Lower leg skin (tissue), 4 donors: ENCODE data around the gene CRELD1. TPM values are rescaled to one million over a fixed set of nuclear protein-coding genes. Genes with fewer than 3 reads are reported as not detected.
"Not testable (repeated sequence)": the region's sequence is repeated elsewhere in the genome, so short reads cannot be mapped to it uniquely, and the experiment has no call there.

Experiments used
- DNase-seq, 2 donors: peaks; one replicate each; pipeline ENCODE4 v3.0.0-alpha.2; 2019; ENCODE audit warnings: low spot score in 2 of 2
- H3K4me3 ChIP-seq: fragments of 200-600 bp; sonication (generic); 2 replicates; pipeline ENCODE4 v1.5.1; 2017; ENCODE audit warnings: mild to moderate bottlenecking, low read depth; ENCODE audit not compliant: poor library complexity, severe bottlenecking
- POLR2A ChIP-seq, 2 donors: fragments of 450-650 bp; IDR thresholded peaks; one replicate each; pipeline ENCODE4 v1.6.1; 2016 to 2017; ENCODE audit warnings: antibody characterized with exemption in 2 of 2, mild to moderate bottlenecking in 1 of 2, moderate library complexity in 1 of 2
- WGBS, 2 donors: methylation state at CpG; one replicate each; pipeline ENCODE4 v1.1.5; 2018; 5-methylcytosine and 5-hydroxymethylcytosine counted together
- intact Hi-C: fragments of 100-400 bp; cut with DNase I; formaldehyde crosslinking; loops from one replicate; pipeline ENCODE4 v1.15.0; 2023; ENCODE audit warnings: low total_unique reads
- total RNA-seq, 4 donors: library from RNA; depleted of rRNA; stranded (reverse); fragments of >200 nt; gene quantifications; one replicate each; pipeline ENCODE4 v1.1.0, GENCODE V29; 2016
- TF ChIP-seq, protein P1 (sequence below), 3 donors: fragments of 450-650 bp; IDR thresholded peaks; one replicate each; pipeline ENCODE4 v1.5.1; 2016; ENCODE audit warnings: antibody characterized with exemption in 3 of 3, mild to moderate bottlenecking in 3 of 3, moderate library complexity in 2 of 3

The CRELD1 gene
- total RNA-seq, 4 donors from 2014 or later = 16.1 to 58.8 (median 28.3) TPM

DNA sequence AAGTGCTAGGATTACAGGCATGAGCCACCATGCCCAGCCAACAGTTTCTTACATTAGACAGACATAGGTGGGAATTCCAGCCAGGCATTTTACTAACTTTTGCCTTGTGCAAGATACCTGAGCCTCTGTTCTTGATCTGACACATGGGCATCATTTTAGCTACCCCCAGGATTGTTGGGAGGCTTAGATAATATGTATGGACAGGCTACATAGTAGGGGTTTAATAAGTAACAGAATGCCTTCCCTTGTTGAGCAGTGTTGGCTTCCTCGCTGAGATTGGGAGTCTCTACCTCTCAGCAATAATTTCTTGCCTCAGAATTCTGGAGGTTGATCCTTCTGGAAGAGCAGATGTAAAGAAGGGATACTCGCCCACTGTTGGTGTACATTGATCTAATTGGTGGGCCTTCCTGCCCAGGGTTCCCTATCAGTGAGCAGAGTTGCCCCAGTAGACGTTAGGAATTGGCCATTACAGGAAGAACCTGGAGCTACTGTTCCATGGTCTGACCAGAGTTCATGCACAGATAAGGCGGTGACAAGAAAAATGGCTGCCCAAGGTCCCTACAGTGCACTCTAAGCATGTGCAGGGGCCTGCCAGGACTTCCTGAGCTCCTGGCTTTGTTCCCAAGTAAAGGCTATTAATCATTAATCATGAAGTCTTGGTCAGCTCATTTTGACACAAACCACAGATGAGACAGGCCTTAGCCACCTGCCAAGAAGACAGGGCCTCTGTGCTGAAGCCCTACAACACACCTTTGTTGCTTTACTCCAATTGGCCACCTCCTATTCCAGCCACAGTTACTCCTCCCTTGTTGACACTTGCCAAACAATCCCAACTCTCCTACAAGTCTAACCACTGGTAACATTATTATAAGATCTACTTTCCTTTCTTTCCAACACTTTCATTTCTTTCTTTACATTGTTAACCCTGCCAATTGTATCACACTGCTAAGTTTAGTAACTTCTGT is 35.9 kb upstream of the CRELD1 start:
- H3K4me3 ChIP-seq = no peak overlapping the region
- no peak for DNase-seq
- TF ChIP-seq, protein P1, sequence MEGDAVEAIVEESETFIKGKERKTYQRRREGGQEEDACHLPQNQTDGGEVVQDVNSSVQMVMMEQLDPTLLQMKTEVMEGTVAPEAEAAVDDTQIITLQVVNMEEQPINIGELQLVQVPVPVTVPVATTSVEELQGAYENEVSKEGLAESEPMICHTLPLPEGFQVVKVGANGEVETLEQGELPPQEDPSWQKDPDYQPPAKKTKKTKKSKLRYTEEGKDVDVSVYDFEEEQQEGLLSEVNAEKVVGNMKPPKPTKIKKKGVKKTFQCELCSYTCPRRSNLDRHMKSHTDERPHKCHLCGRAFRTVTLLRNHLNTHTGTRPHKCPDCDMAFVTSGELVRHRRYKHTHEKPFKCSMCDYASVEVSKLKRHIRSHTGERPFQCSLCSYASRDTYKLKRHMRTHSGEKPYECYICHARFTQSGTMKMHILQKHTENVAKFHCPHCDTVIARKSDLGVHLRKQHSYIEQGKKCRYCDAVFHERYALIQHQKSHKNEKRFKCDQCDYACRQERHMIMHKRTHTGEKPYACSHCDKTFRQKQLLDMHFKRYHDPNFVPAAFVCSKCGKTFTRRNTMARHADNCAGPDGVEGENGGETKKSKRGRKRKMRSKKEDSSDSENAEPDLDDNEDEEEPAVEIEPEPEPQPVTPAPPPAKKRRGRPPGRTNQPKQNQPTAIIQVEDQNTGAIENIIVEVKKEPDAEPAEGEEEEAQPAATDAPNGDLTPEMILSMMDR (IDR thresholded peaks at IDR 0.05) = no peak
- TF ChIP-seq POLR2A (IDR thresholded peaks at IDR 0.05) = no peak
- 60 to 74% methylated on average over 4 of the region's 4 CpGs for WGBS, 2 donors
- intact Hi-C loops = no loop called here

DNA sequence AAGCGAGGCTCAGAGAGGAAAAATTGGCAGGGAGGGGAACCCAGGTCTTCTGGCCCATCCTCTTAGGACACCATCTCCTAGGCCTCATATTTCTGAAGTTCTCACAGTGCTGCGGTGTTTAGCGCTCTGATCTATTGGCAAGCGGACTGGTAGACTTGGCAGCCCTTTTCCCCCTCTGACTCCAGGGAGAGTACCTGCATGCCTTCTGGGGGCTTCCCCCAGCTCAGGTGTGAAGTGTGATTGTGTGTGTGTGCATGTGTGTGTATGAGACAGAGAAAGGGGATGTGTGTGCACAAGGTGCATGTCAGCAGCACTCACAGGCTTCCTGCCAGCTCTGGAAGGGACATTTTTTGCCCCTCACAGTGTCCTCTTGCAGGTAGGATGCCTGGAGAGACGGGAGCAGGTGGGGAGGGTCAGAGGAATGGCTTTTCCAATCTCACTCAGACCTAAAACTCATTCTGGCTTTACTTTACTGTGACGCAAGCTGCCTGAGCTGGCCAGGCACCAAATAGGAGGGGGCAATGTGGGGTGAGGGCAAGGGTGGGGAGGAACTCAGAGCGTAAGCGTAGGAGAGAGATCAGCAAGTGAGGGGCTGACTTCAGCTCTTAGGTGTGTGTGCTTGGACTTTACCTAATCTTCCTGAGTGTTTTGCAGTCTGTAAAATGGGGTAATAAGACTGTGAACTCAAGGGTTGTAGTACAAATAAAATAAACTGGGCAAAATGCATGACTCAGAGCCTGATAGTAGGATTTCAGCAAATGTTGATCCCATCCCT is 35.0 kb upstream of the CRELD1 start:
- 43 to 50% methylated on average over 8 of the region's 8 CpGs for WGBS, 2 donors
- no peak overlapping the region for H3K4me3 ChIP-seq
- DNase-seq = no peak
- TF ChIP-seq POLR2A (IDR thresholded peaks at IDR 0.05) = no peak
- TF ChIP-seq, protein P1 (IDR thresholded peaks at IDR 0.05) = no peak
- intact Hi-C loops = no loop called here

DNA sequence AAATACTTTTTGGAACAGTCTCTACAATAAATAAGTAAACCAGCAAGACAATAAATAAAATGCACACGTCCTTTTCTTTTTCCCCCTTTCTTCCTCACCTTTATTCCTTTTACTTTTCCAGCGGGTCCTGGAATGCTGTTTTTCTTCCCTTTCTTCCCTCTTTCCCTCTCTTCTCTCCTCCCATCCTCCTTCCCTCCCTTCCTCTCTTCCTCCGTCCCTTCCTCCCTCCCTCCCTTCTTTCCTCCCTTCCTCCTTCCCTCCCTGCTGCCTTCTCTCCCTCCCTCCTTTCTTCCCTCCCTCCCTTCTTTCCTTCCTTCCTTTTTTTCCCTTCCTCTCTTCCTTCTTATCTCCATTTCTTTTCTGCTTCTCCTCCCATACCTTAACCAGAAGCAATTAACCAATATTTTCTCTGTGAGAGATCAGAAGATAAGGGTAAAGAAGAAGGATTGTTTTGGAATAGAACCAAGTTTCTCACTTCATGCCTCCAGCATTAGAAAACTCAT is 34.3 kb upstream of the CRELD1 start:
- H3K4me3 ChIP-seq = no peak overlapping the region
- TF ChIP-seq, protein P1 (IDR thresholded peaks at IDR 0.05) = no peak
- TF ChIP-seq POLR2A (IDR thresholded peaks at IDR 0.05) = no peak
- no peak for DNase-seq
- intact Hi-C loops = no loop called here
- WGBS, 2 donors = 39 to 44% methylated on average over 3 of the region's 3 CpGs

DNA sequence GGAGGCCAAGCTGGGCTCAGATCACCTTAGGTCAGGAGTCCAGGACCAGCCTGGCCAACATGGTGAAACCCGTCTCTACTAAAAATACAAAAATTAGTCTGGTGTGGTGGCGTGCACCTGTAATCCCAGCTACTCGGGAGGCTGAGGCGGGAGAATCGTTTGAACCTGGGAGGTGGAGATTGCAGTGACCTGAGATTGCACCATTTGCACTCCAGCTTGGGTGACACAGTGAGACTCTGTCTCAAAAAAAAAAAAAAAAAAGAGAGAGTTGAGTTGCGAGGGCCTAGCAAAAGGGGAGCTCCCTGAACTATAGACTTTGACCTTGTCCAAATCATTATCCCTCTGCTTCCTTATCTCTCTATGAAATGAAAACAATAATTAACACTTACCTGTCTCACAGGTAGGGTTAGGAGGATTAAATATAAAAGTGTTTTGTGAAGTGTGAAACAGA is 32.6 kb upstream of the CRELD1 start:
- intact Hi-C loops, H3K4me3 ChIP-seq, DNase-seq: not testable (repeated sequence)
- WGBS, 2 donors = 92 to 93% methylated on average over 6 of the region's 6 CpGs

DNA sequence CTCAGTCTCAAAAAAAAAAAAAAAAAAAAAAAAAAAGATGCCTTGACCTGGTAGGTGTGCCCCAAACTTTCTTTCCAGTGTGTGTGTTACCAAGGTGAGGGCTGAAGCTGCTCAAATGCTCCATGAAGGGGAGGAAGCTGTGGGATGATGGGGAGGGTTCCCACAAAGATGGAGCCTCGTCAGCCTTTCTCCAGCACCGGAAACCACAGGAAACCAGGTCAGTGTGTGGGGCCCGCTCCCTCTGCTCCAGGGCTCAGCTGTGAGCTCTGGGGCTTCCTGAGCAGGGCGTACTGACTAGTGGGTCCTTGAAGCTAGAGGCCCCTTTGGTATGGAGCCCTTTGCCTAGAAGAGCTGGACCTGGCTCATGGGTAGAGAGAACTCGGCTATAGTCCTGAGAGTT is 31.7 kb upstream of the CRELD1 start:
- TF ChIP-seq POLR2A (IDR thresholded peaks at IDR 0.05) = no peak
- TF ChIP-seq, protein P1 (IDR thresholded peaks at IDR 0.05) = no peak
- WGBS, 2 donors = 52 to 53% methylated on average over 5 of the region's 5 CpGs
- H3K4me3 ChIP-seq = no peak overlapping the region
- intact Hi-C loops = no loop called here
- DNase-seq = no peak
